HepG2 (cell line): ENCODE measurements around the gene EXOC6B. TPM values are rescaled to one million over a fixed set of nuclear protein-coding genes. Genes with fewer than 3 reads are reported as not detected.

Experiments
- ATAC-seq: fragments of 200-7000 bp; cut with Tn5 transposase; 3 replicates; pipeline ENCODE4 v1.9.1; 2020; ENCODE audit warnings: mild to moderate bottlenecking, moderate library complexity
- BruUV-seq: library from RNA; stranded (reverse); fragments of 400-500 nt; replicated peaks from 2 replicates; lab custom pipeline; 2021; lab: Mats Ljungman, UMichigan
- CTCF ChIA-PET: fragments of 300-600 bp; formaldehyde crosslinking; extraction: SDS; loops from one replicate; lab custom pipeline; 2021; ENCODE audit warnings: low total read pairs, inconsistent platforms, low intra/inter-chr PET ratio; lab: Yijun Ruan, JAX
- POLR2A ChIA-PET: fragments of 350-600 bp; sonication (Branson Sonifier 250); formaldehyde crosslinking; loops from one replicate; lab custom pipeline; 2020; ENCODE audit warnings: antibody characterized with exemption, inconsistent platforms; lab: Yijun Ruan, JAX
- DNase-seq: peaks from one replicate; pipeline ENCODE4 v3.0.0-alpha.2; 2015; ENCODE audit warnings: low spot score
- FAIRE-seq: peaks from 3 replicates; lab custom pipeline; 2011; peaks lifted over from hg19 to GRCh38; lab: Jason Lieb, UNC
- H2AFZ ChIP-seq: one replicate; pipeline ENCODE4 v1.6.1; 2011; ENCODE audit warnings: low read length, inconsistent platforms
- H3K27ac ChIP-seq: fragments of 300-600 bp; 3 replicates; pipeline ENCODE4 v1.8.0; 2011; ENCODE audit warnings: mixed run types, mild to moderate bottlenecking, mixed read lengths, low read length, inconsistent platforms; ENCODE audit not compliant: insufficient read depth; ENCODE audit errors: extremely low read length
- H3K27me3 ChIP-seq, 2 experiments: fragments of 200-600 bp in 1 of 2; 2 replicates in 1 of 2; 3 replicates in 1 of 2; pipeline versions ENCODE4 v1.6.0 to v1.8.0; 2011; ENCODE audit warnings: low read length in 2 of 2, mild to moderate bottlenecking in 2 of 2, moderate library complexity in 2 of 2, inconsistent platforms in 1 of 2; ENCODE audit not compliant: insufficient read depth in 2 of 2, control insufficient read depth in 1 of 2
- H3K36me3 ChIP-seq, 2 experiments: fragments of 200-600 bp in 1 of 2; replicated peaks in 1 of 2; 2 replicates in 1 of 2; 3 replicates in 1 of 2; pipeline versions ENCODE4 v1.5.1 to v1.8.0; 2011; ENCODE audit warnings: low read length in 2 of 2, inconsistent platforms in 1 of 2; ENCODE audit not compliant: insufficient read depth in 2 of 2, control insufficient read depth in 1 of 2
- H3K4me1 ChIP-seq: 2 replicates; pipeline ENCODE4 v1.5.1; 2012; ENCODE audit warnings: low read length, inconsistent platforms; ENCODE audit not compliant: insufficient read depth
- H3K4me2 ChIP-seq: 2 replicates; pipeline ENCODE4 v1.6.0; 2011; ENCODE audit warnings: low read depth, low read length, inconsistent platforms
- H3K4me3 ChIP-seq, 3 experiments: fragments of 200-600 bp in 1 of 3; sonication (generic), shearing (Covaris generic) in 1 of 3; replicated peaks in 1 of 3; 2 replicates each; pipeline ENCODE4 v1.5.1; 2011 to 2016; ENCODE audit warnings: low read length in 3 of 3, inconsistent platforms in 2 of 3, low read depth in 2 of 3, mild to moderate bottlenecking in 2 of 3, control low read depth in 1 of 3, mixed read lengths in 1 of 3; ENCODE audit not compliant: insufficient read depth in 1 of 3
- H3K79me2 ChIP-seq: one replicate; pipeline ENCODE4 v1.6.1; 2011; ENCODE audit warnings: low read length, inconsistent platforms; ENCODE audit not compliant: insufficient read depth
- H3K9ac ChIP-seq: 2 replicates; pipeline ENCODE4 v1.6.0; 2011; ENCODE audit warnings: mild to moderate bottlenecking, low read depth, low read length, inconsistent platforms; ENCODE audit not compliant: insufficient read depth
- H3K9me3 ChIP-seq: 2 replicates; pipeline ENCODE4 v1.5.1; 2012; ENCODE audit warnings: mild to moderate bottlenecking, low read length
- H4K20me1 ChIP-seq: 2 replicates; pipeline ENCODE4 v1.6.0; 2011; ENCODE audit warnings: inconsistent platforms, mild to moderate bottlenecking, low read length, moderate library complexity; ENCODE audit not compliant: insufficient read depth
- AFF4 ChIP-seq: sonication (generic); formaldehyde crosslinking; IDR thresholded peaks from 2 replicates; pipeline ENCODE4 v1.4.0; 2020; ENCODE audit warnings: missing genetic modification reagents
- AKAP8 ChIP-seq: sonication (generic); formaldehyde crosslinking; IDR thresholded peaks from 2 replicates; pipeline ENCODE4 v1.5.1; 2020; ENCODE audit warnings: mild to moderate bottlenecking, missing genetic modification reagents
- E2F1 ChIP-seq: sonication (generic); formaldehyde crosslinking; IDR thresholded peaks from 2 replicates; pipeline ENCODE4 v1.5.0; 2020; ENCODE audit warnings: missing genetic modification reagents
- PHF8 ChIP-seq: sonication (generic); formaldehyde crosslinking; IDR thresholded peaks from 2 replicates; pipeline ENCODE4 v1.5.0; 2020; ENCODE audit warnings: missing genetic modification reagents
- SPEN ChIP-seq: sonication (generic); formaldehyde crosslinking; IDR thresholded peaks from 2 replicates; pipeline ENCODE4 v1.5.1; 2020; ENCODE audit warnings: low read depth, mild to moderate bottlenecking, missing genetic modification reagents
- ZBTB20 ChIP-seq: sonication (generic); formaldehyde crosslinking; IDR thresholded peaks from 2 replicates; pipeline ENCODE4 v1.8.1; 2023; ENCODE audit warnings: missing genetic modification reagents, low read depth, mild to moderate bottlenecking, borderline replicate concordance
- ZBTB44 ChIP-seq: sonication (generic); formaldehyde crosslinking; IDR thresholded peaks from 2 replicates; pipeline ENCODE4 v1.4.0; 2020; ENCODE audit warnings: missing genetic modification reagents
- ZFP62 ChIP-seq: sonication (generic); formaldehyde crosslinking; IDR thresholded peaks from 2 replicates; pipeline ENCODE4 v1.4.0; 2020; ENCODE audit warnings: missing genetic modification reagents
- ZMYM2 ChIP-seq: sonication (generic); formaldehyde crosslinking; IDR thresholded peaks from 2 replicates; pipeline ENCODE4 v1.8.0; 2022; ENCODE audit warnings: mild to moderate bottlenecking, missing genetic modification reagents
- ZNF121 ChIP-seq: sonication (generic); formaldehyde crosslinking; IDR thresholded peaks from 2 replicates; pipeline ENCODE4 v1.5.0; 2020; ENCODE audit warnings: mild to moderate bottlenecking, missing genetic modification reagents
- ZNF264 ChIP-seq: sonication (generic); formaldehyde crosslinking; IDR thresholded peaks from 2 replicates; pipeline ENCODE4 v1.4.0; 2020; ENCODE audit warnings: missing genetic modification reagents
- ZNF550 ChIP-seq: sonication (generic); formaldehyde crosslinking; IDR thresholded peaks from 2 replicates; pipeline ENCODE4 v1.4.0; 2020; ENCODE audit warnings: mild to moderate bottlenecking, missing genetic modification reagents, borderline replicate concordance
- whole genome bisulfite sequencing: methylation state at CpG from one replicate; pipeline ENCODE4 v1.1.6; 2017; ENCODE audit warnings: low lambda C conversion rate; 5-methylcytosine and 5-hydroxymethylcytosine counted together
- in situ Hi-C: cut with HindIII; loops from 2 replicates; pipeline ENCODE4 v1.10.0; 2017; ENCODE audit warnings: low pct_unique_long_range_greater_than_20kb; ENCODE audit not compliant: extremely low pct_ligation_motif_present
- intact Hi-C: fragments of 100-400 bp; cut with micrococcal nuclease; formaldehyde crosslinking; loops from one replicate; pipeline ENCODE4 v1.10.0; 2022; ENCODE audit not compliant: unreplicated experiment
- polyA plus RNA-seq, 8 experiments: library from polyadenylated mRNA; depleted of rRNA in 3 of 8; stranded (reverse) in 7 of 8; unstranded in 1 of 8; fragments of >200 nt; fragmentation: Illumina TruSeq in 4 of 8; extraction: Trizol in 4 of 8; gene quantifications; 2 replicates each; pipeline versions ENCODE4 v1.2.1 to v1.2.3, GENCODE V29; 2011 to 2016; ENCODE audit warnings: low read depth in 4 of 8, missing spikeins in 1 of 8, mixed read lengths in 1 of 8; ENCODE audit not compliant: insufficient read depth in 1 of 8
- total RNA-seq, 5 experiments: library from RNA; depleted of rRNA; stranded (reverse); fragments of >200 nt; fragmentation: Illumina TruSeq; extraction: Trizol; gene quantifications; 2 replicates each; pipeline ENCODE4 v1.2.3, GENCODE V29; 2016; ENCODE audit warnings: low read depth in 1 of 5

EXOC6B gene
- total and polyA plus RNA-seq, 2 of the 13 experiments (the other 11 are each of a cell fraction or from before 2014, with no cell fraction given): 9.1 to 15.9 TPM

GRCh38 chr2:72554381-72554780 lies 271.5 kb downstream of the EXOC6B start:
- BruUV-seq: no TSS peak
- no peak for TF ChIP-seq PHF8
- TF ChIP-seq ZBTB44 (CRISPR knock-in tag): no peak
- TF ChIP-seq ZFP62 (CRISPR knock-in tag): no peak
- no peak for TF ChIP-seq ZNF264 (CRISPR knock-in tag)
- no peak overlapping the region for H3K9ac ChIP-seq
- H3K27me3 ChIP-seq: no peaks in the 10 kb centered on the region
- ATAC-seq: no peak
- POLR2A ChIA-PET: no interaction called here
- no peak for FAIRE-seq
- in situ Hi-C loops: no loop called here
- H3K27ac ChIP-seq: no peak overlapping the region
- H3K4me3 ChIP-seq: no peak overlapping the region
- H3K36me3 ChIP-seq: no peaks in the 10 kb centered on the region
- H4K20me1 ChIP-seq: no peaks in the 10 kb centered on the region
- H2AFZ ChIP-seq: no peak overlapping the region
- intact Hi-C loops: no loop called here
- CTCF ChIA-PET: no interaction called here
- H3K4me2 ChIP-seq: no peak overlapping the region
- peaks cover 9% of the 10 kb centered on the region; the same call in 1 of the 2 replicates for H3K9me3 ChIP-seq
- no peak for DNase-seq
- H3K4me1 ChIP-seq: peaks cover 16% of the 10 kb centered on the region
- H3K79me2 ChIP-seq: no peaks in the 10 kb centered on the region

- no peaks in the 10 kb centered on the region for H3K36me3 ChIP-seq
- ChIA-PET CTCF (no interaction called here), POLR2A (no interaction called here)
- no peaks in the 10 kb centered on the region for H4K20me1 ChIP-seq
- H3K9me3 ChIP-seq: no peaks in the 10 kb centered on the region
- H3K4me1 ChIP-seq: peaks cover 20% of the 10 kb centered on the region
- FAIRE-seq (peak; percentile 23), DNase-seq (peak; percentile 93), ATAC-seq (peak; percentile 76)
- no peak overlapping the region for H3K9ac ChIP-seq
- peak overlapping the region; percentile 8 for H3K27ac ChIP-seq
- no TSS peak for BruUV-seq
- 16% methylated on average over 5 of the region's 5 CpGs for WGBS
- in situ Hi-C loops: no loop called here
- peak overlapping the region; percentile 26 for H3K4me2 ChIP-seq
- H3K27me3 ChIP-seq: no peaks in the 10 kb centered on the region
- no peaks in the 10 kb centered on the region for H3K79me2 ChIP-seq
- intact Hi-C loops: no loop called here
- H2AFZ ChIP-seq: no peak overlapping the region
- no peak overlapping the region for H3K4me3 ChIP-seq
- TF ChIP-seq ZBTB20 (no peak), ZNF550 (CRISPR knock-in tag) (no peak), ZMYM2 (CRISPR knock-in tag) (peak; percentile 40; the same call in 1 of the 2 replicates), E2F1 (no peak), AKAP8 (CRISPR knock-in tag) (no peak), AFF4 (CRISPR knock-in tag) (no peak), SPEN (no peak), ZNF121 (CRISPR knock-in tag) (no peak)
These were observed 277.6 kb downstream of the EXOC6B start for GRCh38 chr2:72548081-72548764.
